ENCODE measurements around the gene TNFAIP8L3. TPM values are rescaled to one million over a fixed set of nuclear protein-coding genes. Genes with fewer than 3 reads are reported as not detected.
A peak's percentile ranks its signal among the peaks of the same experiment; 100 is the strongest.

The TNFAIP8L3 gene
- total RNA-seq, 1 donor from 2014 or later, result 4.2 TPM

- no peak for DNase-seq (ENCODE audit: low spot score)
Observed at GRCh38 chr15:51117270-51117669, 22.6 kb upstream of the TNFAIP8L3 start.

DNA sequence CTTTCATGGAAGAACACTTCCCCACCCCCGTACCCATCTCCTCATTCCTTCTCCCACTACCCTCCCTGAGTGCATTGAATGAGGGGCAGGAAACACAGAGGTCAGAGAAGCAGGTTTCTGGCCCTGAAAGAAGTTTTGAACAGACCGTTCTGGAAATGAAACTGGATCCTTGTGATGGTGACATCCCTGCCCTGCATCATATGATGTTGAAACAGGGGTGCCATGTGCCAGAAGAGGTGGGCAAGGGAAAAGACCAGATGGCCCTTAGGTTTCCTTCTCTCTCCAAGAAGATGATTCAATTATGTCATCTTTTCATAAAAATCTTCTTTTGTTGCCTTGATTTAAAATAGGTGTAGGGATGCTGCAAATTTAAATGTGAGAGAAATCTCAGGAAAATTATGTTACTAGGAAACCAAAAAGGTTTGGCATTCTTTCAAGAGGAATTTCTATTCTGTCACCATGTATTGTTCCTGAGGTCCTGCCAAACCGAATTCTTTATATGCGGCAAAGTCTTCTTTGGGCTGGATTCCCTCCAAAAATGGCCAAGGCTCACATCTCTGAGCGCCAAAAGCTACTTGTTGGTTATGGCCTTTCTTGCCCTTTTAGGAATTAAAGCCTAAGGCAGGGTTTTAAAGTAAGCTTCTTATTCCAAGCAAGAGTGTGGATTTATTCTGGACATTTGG, 19.9 kb upstream of the TNFAIP8L3 start:
- DNase-seq (ENCODE audit: low spot score), result no peak

DNA sequence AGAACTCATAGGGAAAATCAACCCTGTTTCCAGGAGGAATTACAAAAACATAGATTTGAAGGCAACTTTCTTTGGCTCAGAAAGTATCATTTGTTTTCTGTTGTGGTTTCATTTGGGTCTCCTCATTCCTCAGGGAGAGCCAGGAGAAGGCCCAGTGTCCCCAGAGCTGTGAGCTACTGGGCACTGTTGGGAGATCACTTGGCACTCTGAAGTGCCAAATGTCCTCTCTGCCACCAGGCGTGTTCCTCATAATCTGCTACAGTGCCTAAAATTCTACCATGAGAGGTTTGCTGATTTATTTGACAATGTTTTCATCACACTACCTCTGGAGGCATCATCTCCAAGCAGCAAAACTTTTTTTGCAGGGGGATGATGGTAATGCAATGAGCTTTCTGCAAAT, 17.4 kb upstream of the TNFAIP8L3 start:
- no peak for DNase-seq (ENCODE audit: low spot score)

DNA sequence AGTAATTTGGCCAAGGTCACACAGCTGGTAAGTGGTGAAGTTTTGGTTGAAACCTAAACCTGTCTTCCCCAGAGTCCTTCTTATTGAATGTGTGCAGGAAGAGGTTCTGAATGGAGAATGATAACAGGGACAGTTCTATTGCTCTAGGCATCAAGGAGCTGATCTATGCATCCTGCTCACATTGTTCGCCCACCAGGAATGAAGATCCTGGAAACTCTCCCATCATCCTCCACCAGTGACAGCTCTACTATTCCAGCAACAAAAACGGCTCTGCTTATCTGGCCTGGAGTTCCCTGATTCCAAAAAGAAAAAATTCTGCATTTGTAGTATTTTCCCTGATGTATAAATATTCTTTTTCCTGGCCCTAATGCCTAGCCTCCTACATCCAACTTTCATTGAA, 16.4 kb upstream of the TNFAIP8L3 start:
- no peak for DNase-seq (ENCODE audit: low spot score)

DNA sequence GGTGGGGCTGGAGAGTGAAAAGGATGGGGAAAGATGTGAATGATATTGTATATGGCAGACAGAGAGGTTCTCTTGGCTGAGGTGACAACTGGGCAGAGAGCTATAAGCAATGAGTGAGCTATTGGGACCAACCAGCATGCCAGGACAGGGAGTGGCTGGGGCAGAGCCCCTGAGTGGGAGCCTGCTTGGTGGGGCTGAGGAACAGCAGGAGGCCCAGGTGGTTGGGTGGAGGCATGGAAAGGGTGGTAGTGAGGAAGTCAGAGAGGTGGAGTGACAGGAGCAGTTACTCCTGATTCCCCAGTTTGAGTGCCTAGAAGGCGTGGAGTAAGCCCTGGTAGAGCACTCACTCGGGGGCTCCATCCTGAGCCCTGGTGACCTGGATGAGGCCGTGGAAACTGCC, 15.5 kb upstream of the TNFAIP8L3 start:
- DNase-seq (ENCODE audit: low spot score), result no peak

GRCh38 chr15:51108933-51109550, 14.3 kb upstream of the TNFAIP8L3 start:
- DNase-seq (ENCODE audit: low spot score), result no peak

GRCh38 chr15:51107612-51108011, 12.9 kb upstream of the TNFAIP8L3 start:
- DNase-seq (ENCODE audit: low spot score), result no peak

- DNase-seq (ENCODE audit: low spot score), result no peak
Observed at GRCh38 chr15:51106481-51106880, 11.8 kb upstream of the TNFAIP8L3 start.

GRCh38 chr15:51105430-51106016, 10.8 kb upstream of the TNFAIP8L3 start:
- no peak for DNase-seq (ENCODE audit: low spot score)

DNA sequence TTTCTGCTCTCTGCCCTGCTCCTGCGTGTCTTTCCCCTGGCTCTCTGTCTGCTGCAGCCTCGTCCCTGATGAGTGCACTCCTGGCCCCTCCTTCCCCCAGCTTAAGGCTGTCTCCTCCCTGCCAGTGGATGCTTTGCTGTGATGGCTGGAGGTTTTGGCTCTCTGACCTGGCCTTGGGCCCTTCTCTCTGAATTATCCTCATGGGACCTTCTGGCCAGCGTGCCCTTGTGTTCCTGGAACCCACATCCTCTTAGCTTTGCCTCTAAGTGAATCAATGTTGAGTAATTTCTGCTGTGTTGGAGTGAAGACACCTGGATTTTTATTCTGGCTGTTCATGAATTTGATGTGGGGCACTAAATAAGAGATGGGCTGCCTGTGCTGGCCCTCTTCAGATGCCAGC, 9.8 kb upstream of the TNFAIP8L3 start:
- peak; percentile 19 for DNase-seq (ENCODE audit: low spot score)

DNA sequence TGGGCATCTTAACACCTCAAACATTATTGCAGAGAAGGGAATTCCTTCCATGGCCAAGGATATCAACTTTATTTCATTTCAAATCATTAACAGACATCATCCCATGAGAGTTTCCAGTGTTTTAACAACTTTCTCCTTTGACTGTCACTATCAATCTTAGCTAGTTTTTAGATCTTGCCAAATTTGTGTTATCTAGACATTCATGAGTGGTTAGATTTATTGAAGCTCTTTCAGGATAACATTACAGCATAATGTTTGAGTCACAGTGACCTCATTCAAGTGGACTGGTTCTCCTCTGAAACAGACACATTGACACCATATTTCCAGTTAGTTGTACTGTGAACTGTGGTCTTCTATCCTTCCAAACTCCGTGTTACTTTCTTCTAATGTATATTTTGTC, 8.6 kb upstream of the TNFAIP8L3 start:
- no peak for DNase-seq (ENCODE audit: low spot score)

GRCh38 chr15:51100785-51101489, 6.2 kb upstream of the TNFAIP8L3 start:
- DNase-seq (ENCODE audit: low spot score), result no peak

DNA sequence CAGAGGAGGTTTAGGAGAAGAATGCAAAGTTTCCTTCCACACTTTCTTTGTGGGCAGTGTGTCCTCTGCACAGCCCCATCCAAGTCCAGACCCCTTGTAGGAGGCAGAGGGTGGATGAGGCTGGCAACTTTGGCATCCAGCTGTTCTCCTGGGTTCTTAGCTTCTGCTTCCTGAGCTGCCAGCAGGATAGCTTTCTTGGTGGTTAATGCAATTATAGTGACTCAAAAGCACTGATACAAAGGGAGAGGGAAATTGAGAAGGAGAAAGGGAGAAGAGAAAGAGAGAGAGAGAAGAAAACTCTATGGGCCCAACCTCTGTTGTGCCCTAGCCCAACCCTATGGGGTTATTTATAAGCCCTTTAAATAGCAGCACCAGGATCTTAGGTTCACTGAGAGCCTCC, 4.5 kb upstream of the TNFAIP8L3 start:
- DNase-seq (ENCODE audit: low spot score), result no peak

- no peak for DNase-seq (ENCODE audit: low spot score)
Observed at GRCh38 chr15:51098331-51098619, 3.6 kb upstream of the TNFAIP8L3 start.

- no peak for DNase-seq (ENCODE audit: low spot score)
Observed at GRCh38 chr15:51097553-51098330, 3.0 kb upstream of the TNFAIP8L3 start.

DNA sequence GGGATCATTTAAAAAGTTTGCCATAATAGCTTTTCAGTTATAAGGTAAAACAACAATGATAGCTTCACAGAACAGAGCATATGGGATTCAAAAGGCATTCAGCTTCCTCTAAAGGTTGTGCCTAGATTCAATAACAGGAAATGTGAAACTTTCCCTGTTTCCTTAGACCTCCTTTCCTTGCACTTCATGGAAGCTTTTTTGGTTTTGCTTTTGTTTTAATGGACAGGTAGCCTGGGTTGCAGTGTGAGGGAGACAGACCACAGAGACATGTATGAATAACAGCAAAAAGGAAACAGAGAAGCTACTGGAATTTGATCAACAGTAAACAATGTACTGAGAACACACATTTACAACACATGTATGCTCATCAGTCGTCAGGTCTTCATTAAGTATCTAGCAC, 2.3 kb upstream of the TNFAIP8L3 start:
- DNase-seq (ENCODE audit: low spot score), result no peak

DNA sequence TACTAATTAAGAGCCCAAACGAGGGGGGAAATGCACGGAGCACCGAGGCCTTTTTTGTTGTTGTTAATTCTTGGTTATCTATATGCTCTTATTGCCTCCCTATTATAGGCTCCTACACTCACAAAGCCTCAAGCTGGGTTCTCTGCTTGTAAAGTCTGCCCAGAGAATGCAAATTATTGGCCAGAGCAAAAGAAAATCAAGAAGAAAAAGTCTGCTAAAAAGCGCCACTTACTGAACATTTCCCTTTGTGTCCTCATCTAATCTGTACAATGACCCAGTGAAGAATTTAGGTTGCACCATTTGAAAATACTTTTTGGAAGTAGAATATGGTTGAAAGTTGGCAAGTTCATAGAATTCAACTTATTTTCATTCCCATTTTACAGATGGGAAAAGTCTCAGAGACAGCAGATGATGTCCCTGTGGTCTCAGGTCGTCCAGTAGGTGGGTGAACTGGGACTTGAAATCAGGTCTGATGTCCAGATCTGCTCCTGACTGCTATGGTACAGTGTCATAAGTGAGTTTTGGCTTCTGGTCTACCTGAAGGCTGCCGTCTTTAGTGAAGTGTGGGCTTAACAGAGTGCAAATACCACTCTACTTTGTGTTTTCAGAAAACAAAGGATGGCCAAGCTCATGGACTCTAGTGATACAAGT, 1.1 kb upstream of the TNFAIP8L3 start:
- DNase-seq (ENCODE audit: low spot score), result no peak

GRCh38 chr15:51093839-51094605, 684 bp downstream of the TNFAIP8L3 start:
- DNase-seq (ENCODE audit: low spot score), result no peak

DNA sequence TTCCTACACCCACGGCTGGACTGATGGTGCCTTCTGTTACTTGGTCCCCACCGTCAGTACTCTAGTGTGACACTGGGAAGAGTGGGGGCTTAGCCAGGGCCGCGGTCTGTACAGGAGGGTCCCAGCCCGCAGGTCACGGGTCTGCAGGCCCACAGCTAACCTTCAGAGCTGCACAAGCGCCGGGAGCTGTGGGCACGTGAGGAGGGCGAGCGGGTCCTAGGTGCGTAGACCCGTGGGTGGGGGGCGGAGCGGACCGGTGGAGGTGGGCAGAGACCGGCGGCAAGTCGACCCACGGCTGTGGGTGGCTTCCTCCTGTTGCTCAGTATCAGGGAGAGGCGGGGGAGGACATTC, 1.2 kb downstream of the TNFAIP8L3 start:
- no peak for DNase-seq (ENCODE audit: low spot score)

GRCh38 chr15:51092480-51093040, 2.1 kb downstream of the TNFAIP8L3 start:
- DNase-seq (ENCODE audit: low spot score), result no peak

GRCh38 chr15:51090753-51091152, 4.0 kb downstream of the TNFAIP8L3 start:
- DNase-seq (ENCODE audit: low spot score), result no peak

All from mucosa of gallbladder (tissue), 1 donor.